Smooth muscle cell (in vitro differentiated cells): ENCODE results near the gene ABCD1. TPM values are rescaled to one million over a fixed set of nuclear protein-coding genes. Genes with fewer than 3 reads are reported as not detected.

Experiments used
- DNase-seq: peaks from one replicate; lab custom pipeline; 2025; ENCODE audit not compliant: unreplicated experiment; lab: John Stamatoyannopoulos, UW
- H2AFZ ChIP-seq: fragments of 200-600 bp; sonication (generic); 2 replicates; pipeline ENCODE4 v1.6.0; 2016; ENCODE audit warnings: antibody characterized with exemption, low read depth, mild to moderate bottlenecking
- H3F3A ChIP-seq: fragments of 200-600 bp; sonication (generic); 2 replicates; pipeline ENCODE4 v1.6.0; 2017; ENCODE audit warnings: antibody characterized with exemption, low read depth
- H3K27ac ChIP-seq: fragments of 200-600 bp; sonication (generic); 2 replicates; pipeline ENCODE4 v1.5.1; 2016; ENCODE audit warnings: low read depth, mild to moderate bottlenecking
- H3K27me3 ChIP-seq: fragments of 200-600 bp; sonication (generic); 2 replicates; pipeline ENCODE4 v1.6.1; 2016; ENCODE audit warnings: low read depth, mild to moderate bottlenecking
- H3K36me3 ChIP-seq: fragments of 200-600 bp; sonication (generic); 2 replicates; pipeline ENCODE4 v1.5.1; 2016; ENCODE audit warnings: low read depth
- H3K4me1 ChIP-seq: fragments of 200-600 bp; sonication (generic); 2 replicates; pipeline ENCODE4 v1.5.1; 2016; ENCODE audit warnings: low read depth
- H3K4me2 ChIP-seq: fragments of 200-600 bp; sonication (generic); 2 replicates; pipeline ENCODE4 v1.6.0; 2016; ENCODE audit warnings: mild to moderate bottlenecking
- H3K4me3 ChIP-seq: fragments of 200-600 bp; sonication (generic); 2 replicates; pipeline ENCODE4 v1.5.1; 2016; ENCODE audit warnings: mild to moderate bottlenecking
- H3K79me2 ChIP-seq: fragments of 200-600 bp; sonication (generic); 2 replicates; pipeline ENCODE4 v1.6.0; 2016; ENCODE audit warnings: low read depth, mild to moderate bottlenecking
- H3K9ac ChIP-seq: fragments of 200-600 bp; sonication (generic); 2 replicates; pipeline ENCODE4 v1.6.0; 2016; ENCODE audit warnings: low read depth
- H3K9me3 ChIP-seq: fragments of 200-600 bp; sonication (generic); replicated peaks from 2 replicates; pipeline ENCODE4 v1.5.1; 2016; ENCODE audit warnings: low read depth
- H4K20me1 ChIP-seq: fragments of 200-600 bp; sonication (generic); 2 replicates; pipeline ENCODE4 v1.6.0; 2016; ENCODE audit warnings: low read depth
- WGBS: methylation state at CpG from one replicate; pipeline ENCODE4 v1.1.7; 2016; ENCODE audit warnings: low lambda C conversion rate; 5-methylcytosine and 5-hydroxymethylcytosine counted together
- polyA plus RNA-seq: library from polyadenylated mRNA; unstranded; fragments of >200 nt; fragmentation: Nextera tagmentation; extraction: Ambion mirVana; gene quantifications from 2 replicates; pipeline ENCODE4 v1.2.1, GENCODE V29; 2016
- total RNA-seq: library from RNA; depleted of rRNA; stranded (reverse); fragments of >200 nt; gene quantifications from 2 replicates; pipeline ENCODE4 v1.2.3, GENCODE V29; 2014
- TF ChIP-seq, protein P1 (sequence below): fragments of 200-600 bp; sonication (generic); IDR thresholded peaks from 2 replicates; pipeline ENCODE4 v1.5.1; 2017; ENCODE audit warnings: borderline replicate concordance, mild to moderate bottlenecking, antibody characterized with exemption; ENCODE audit not compliant: insufficient read depth, poor library complexity, severe bottlenecking

Gene ABCD1
- total and polyA plus RNA-seq, 2 experiments from 2014 or later = 6.2 to 10.9 TPM

DNA sequence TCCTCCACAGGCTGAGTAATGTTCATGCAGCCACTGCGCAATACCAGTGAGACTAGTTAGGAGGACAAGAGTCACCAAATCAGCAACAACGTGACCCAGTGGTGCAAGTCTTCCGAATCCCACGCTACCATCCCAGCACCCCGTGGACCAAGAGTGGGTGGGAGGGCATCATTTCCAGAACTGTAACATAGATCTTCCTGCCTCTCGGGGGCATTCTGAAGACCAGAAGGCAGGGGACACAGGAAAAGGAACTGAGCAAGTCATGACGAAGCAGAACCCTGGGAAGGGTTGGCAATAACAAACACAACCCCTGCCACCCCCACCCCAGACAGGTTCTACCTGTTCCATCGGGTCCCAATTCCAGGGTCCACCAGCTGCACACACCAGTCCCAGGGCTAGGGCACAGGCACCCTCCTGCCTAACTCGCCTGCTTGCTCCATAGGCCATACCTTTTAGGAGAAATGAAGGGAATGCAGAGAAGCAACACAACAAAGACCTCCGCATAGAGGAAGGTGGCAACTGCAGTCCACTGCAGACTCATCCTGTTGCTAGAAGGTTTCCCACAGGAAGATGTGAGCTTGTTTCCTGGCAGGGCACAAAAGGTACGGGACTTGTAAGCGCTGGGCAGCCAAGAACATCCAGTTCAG is 1.8 kb upstream of the ABCD1 start:
- Histone ChIP-seq H3K9me3 (no peaks in the 10 kb centered on the region), H3K27me3 (no peaks in the 10 kb centered on the region), H3K9ac (peak overlapping the region; percentile 69), H3K4me2 (peak overlapping the region; percentile 86), H3K4me1 (peaks cover 12% of the 10 kb centered on the region), H3K27ac (peak overlapping the region; percentile 70), H4K20me1 (peaks cover 26% of the 10 kb centered on the region), H3K36me3 (no peaks in the 10 kb centered on the region), H3F3A (no peaks in the 10 kb centered on the region), H2AFZ (no peak overlapping the region), H3K79me2 (peaks cover 26% of the 10 kb centered on the region), H3K4me3 (peak overlapping the region; percentile 72)
- DNase-seq = no peak
- WGBS = 69% methylated on average over 12 of the region's 12 CpGs
- TF ChIP-seq, protein P1, sequence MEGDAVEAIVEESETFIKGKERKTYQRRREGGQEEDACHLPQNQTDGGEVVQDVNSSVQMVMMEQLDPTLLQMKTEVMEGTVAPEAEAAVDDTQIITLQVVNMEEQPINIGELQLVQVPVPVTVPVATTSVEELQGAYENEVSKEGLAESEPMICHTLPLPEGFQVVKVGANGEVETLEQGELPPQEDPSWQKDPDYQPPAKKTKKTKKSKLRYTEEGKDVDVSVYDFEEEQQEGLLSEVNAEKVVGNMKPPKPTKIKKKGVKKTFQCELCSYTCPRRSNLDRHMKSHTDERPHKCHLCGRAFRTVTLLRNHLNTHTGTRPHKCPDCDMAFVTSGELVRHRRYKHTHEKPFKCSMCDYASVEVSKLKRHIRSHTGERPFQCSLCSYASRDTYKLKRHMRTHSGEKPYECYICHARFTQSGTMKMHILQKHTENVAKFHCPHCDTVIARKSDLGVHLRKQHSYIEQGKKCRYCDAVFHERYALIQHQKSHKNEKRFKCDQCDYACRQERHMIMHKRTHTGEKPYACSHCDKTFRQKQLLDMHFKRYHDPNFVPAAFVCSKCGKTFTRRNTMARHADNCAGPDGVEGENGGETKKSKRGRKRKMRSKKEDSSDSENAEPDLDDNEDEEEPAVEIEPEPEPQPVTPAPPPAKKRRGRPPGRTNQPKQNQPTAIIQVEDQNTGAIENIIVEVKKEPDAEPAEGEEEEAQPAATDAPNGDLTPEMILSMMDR = no peak

GRCh38 chrX:153723351-153724251 is 1.1 kb upstream of the ABCD1 start:
- TF ChIP-seq, protein P1 = peak; percentile 26
- Histone ChIP-seq H3K27ac (peak overlapping the region; percentile 70), H4K20me1 (peaks cover 25% of the 10 kb centered on the region), H3K9me3 (no peaks in the 10 kb centered on the region), H3F3A (no peaks in the 10 kb centered on the region), H3K4me2 (peak overlapping the region; percentile 86), H2AFZ (no peak overlapping the region), H3K4me1 (peaks cover 12% of the 10 kb centered on the region), H3K27me3 (no peaks in the 10 kb centered on the region), H3K79me2 (peaks cover 31% of the 10 kb centered on the region), H3K4me3 (peak overlapping the region; percentile 72), H3K36me3 (no peaks in the 10 kb centered on the region), H3K9ac (peak overlapping the region; percentile 69)
- no peak for DNase-seq
- WGBS = 46% methylated on average over 54 of the region's 78 CpGs

- H3K27me3 ChIP-seq = no peaks in the 10 kb centered on the region
- H3K4me1 ChIP-seq = peaks cover 12% of the 10 kb centered on the region
- H3K9me3 ChIP-seq = no peaks in the 10 kb centered on the region
- H3K4me2 ChIP-seq = peak overlapping the region; percentile 86
- TF ChIP-seq, protein P1 = no peak
- peak overlapping the region; percentile 72 for H3K4me3 ChIP-seq
- WGBS = 86% methylated on average over 52 of the region's 55 CpGs
- peak overlapping the region; percentile 63 for H3K27ac ChIP-seq
- H3K79me2 ChIP-seq = peaks cover 31% of the 10 kb centered on the region
- H3K9ac ChIP-seq = no peak overlapping the region
- H3F3A ChIP-seq = no peaks in the 10 kb centered on the region
- H2AFZ ChIP-seq = no peak overlapping the region
- no peak for DNase-seq
- peaks cover 22% of the 10 kb centered on the region for H4K20me1 ChIP-seq
- H3K36me3 ChIP-seq = no peaks in the 10 kb centered on the region
These were observed 579 bp downstream of the ABCD1 start for GRCh38 chrX:153725039-153725831.
